DND-41 (cell line): ENCODE measurements around the gene NT5E.

ENCODE experiments used
- ATAC-seq: fragments of 200-7000 bp; cut with Tn5 transposase; 3 replicates; pipeline ENCODE4 v1.9.1; 2021; ENCODE audit warnings: low read depth; ENCODE audit not compliant: insufficient read depth
- DNase-seq: peaks from one replicate; pipeline ENCODE4 v3.0.0-alpha.2; 2020
- H2AFZ ChIP-seq: 2 replicates; pipeline ENCODE4 v1.6.0; 2012; ENCODE audit warnings: low read depth, low read length
- H3K27ac ChIP-seq: 2 replicates; pipeline ENCODE4 v1.5.1; 2012; ENCODE audit warnings: low read length, inconsistent platforms
- H3K27me3 ChIP-seq: fragments of 200-600 bp; sonication (generic); 2 replicates; pipeline ENCODE4 v1.6.0; 2012; ENCODE audit warnings: low read length, mild to moderate bottlenecking, inconsistent platforms; ENCODE audit not compliant: insufficient read depth, poor library complexity
- H3K36me3 ChIP-seq: 2 replicates; pipeline ENCODE4 v1.5.1; 2012; ENCODE audit warnings: low read length, inconsistent platforms; ENCODE audit not compliant: insufficient read depth
- H3K4me1 ChIP-seq: 2 replicates; pipeline ENCODE4 v1.5.1; 2012; ENCODE audit warnings: mild to moderate bottlenecking, low read length; ENCODE audit not compliant: insufficient read depth
- H3K4me2 ChIP-seq: 2 replicates; pipeline ENCODE4 v1.6.0; 2012; ENCODE audit warnings: mild to moderate bottlenecking, moderate library complexity, low read length, inconsistent platforms; ENCODE audit not compliant: insufficient read depth
- H3K4me3 ChIP-seq, 2 experiments: fragments of 200-600 bp in 1 of 2; shearing (Covaris generic) in 1 of 2; 2 replicates each; pipeline ENCODE4 v1.5.1; 2012 to 2016; ENCODE audit warnings: inconsistent platforms in 2 of 2, low read length in 2 of 2, mild to moderate bottlenecking in 2 of 2, low read depth in 1 of 2, moderate library complexity in 1 of 2
- H3K79me2 ChIP-seq: 2 replicates; pipeline ENCODE4 v1.6.0; 2012; ENCODE audit warnings: low read length, inconsistent platforms; ENCODE audit not compliant: insufficient read depth
- H3K9ac ChIP-seq: 2 replicates; pipeline ENCODE4 v1.6.0; 2012; ENCODE audit warnings: low read depth, mild to moderate bottlenecking, inconsistent platforms, low read length, moderate library complexity
- H3K9me3 ChIP-seq: 2 replicates; pipeline ENCODE4 v1.5.1; 2012; ENCODE audit warnings: low read length, moderate library complexity, mild to moderate bottlenecking, inconsistent platforms; ENCODE audit not compliant: insufficient read depth, severe bottlenecking
- H4K20me1 ChIP-seq: 2 replicates; pipeline ENCODE4 v1.6.0; 2012; ENCODE audit warnings: low read length; ENCODE audit not compliant: insufficient read depth
- CTCF ChIP-seq: IDR thresholded peaks from 2 replicates; pipeline ENCODE4 v1.5.1; 2012; ENCODE audit warnings: borderline replicate concordance, low read length, moderate library complexity, mild to moderate bottlenecking; ENCODE audit not compliant: poor library complexity, severe bottlenecking; ENCODE audit errors: extremely low read depth
- EZH2 ChIP-seq: IDR thresholded peaks from 3 replicates; pipeline ENCODE4 v1.6.1; 2012; ENCODE audit warnings: borderline replicate concordance, low read depth, mild to moderate bottlenecking, moderate library complexity, low read length, inconsistent platforms; ENCODE audit not compliant: severe bottlenecking

NT5E gene

GRCh38 chr6:85464260-85464644, 14.4 kb downstream of the NT5E start:
- Histone ChIP-seq H4K20me1 (no peaks in the 10 kb centered on the region), H3K36me3 (no peaks in the 10 kb centered on the region), H3K4me2 (no peak overlapping the region), H3K4me3 (no peak overlapping the region), H3K79me2 (no peaks in the 10 kb centered on the region), H2AFZ (no peak overlapping the region), H3K27ac (no peak overlapping the region), H3K9ac (no peak overlapping the region), H3K4me1 (peaks cover 17% of the 10 kb centered on the region), H3K27me3 (no peaks in the 10 kb centered on the region), H3K9me3 (no peaks in the 10 kb centered on the region)
- DNase-seq, result no peak
- TF ChIP-seq CTCF (no peak), EZH2 (no peak)
- no peak for ATAC-seq

- Histone ChIP-seq H3K4me2 (no peak overlapping the region), H3K36me3 (no peaks in the 10 kb centered on the region), H2AFZ (no peak overlapping the region), H3K27me3 (no peaks in the 10 kb centered on the region), H3K27ac (no peak overlapping the region), H3K9me3 (no peaks in the 10 kb centered on the region), H3K4me3 (no peak overlapping the region), H3K4me1 (peaks cover 17% of the 10 kb centered on the region), H4K20me1 (no peaks in the 10 kb centered on the region), H3K9ac (no peak overlapping the region), H3K79me2 (no peaks in the 10 kb centered on the region)
- no peak for TF ChIP-seq CTCF
- TF ChIP-seq EZH2, result no peak
- DNase-seq (no peak), ATAC-seq (no peak)
These were observed 14.9 kb downstream of the NT5E start for GRCh38 chr6:85464722-85465150.

GRCh38 chr6:85465762-85466161, 15.9 kb downstream of the NT5E start:
- Histone ChIP-seq H3K4me3 (no peak overlapping the region), H3K79me2 (no peaks in the 10 kb centered on the region), H2AFZ (no peak overlapping the region), H3K4me2 (no peak overlapping the region), H3K9ac (no peak overlapping the region), H3K36me3 (no peaks in the 10 kb centered on the region), H4K20me1 (no peaks in the 10 kb centered on the region), H3K27me3 (no peaks in the 10 kb centered on the region), H3K4me1 (peaks cover 13% of the 10 kb centered on the region), H3K27ac (no peak overlapping the region), H3K9me3 (no peaks in the 10 kb centered on the region)
- ATAC-seq (no peak), DNase-seq (no peak)
- TF ChIP-seq EZH2, result no peak
- no peak for TF ChIP-seq CTCF

GRCh38 chr6:85468326-85468725, 18.4 kb downstream of the NT5E start:
- no peak overlapping the region for H3K4me2 ChIP-seq
- no peaks in the 10 kb centered on the region for H4K20me1 ChIP-seq
- H3K79me2 ChIP-seq, result no peaks in the 10 kb centered on the region
- H3K4me3 ChIP-seq, result no peak overlapping the region
- H3K4me1 ChIP-seq, result no peaks in the 10 kb centered on the region
- no peak overlapping the region for H2AFZ ChIP-seq
- no peaks in the 10 kb centered on the region for H3K36me3 ChIP-seq
- no peak for DNase-seq
- TF ChIP-seq EZH2 (no peak), CTCF (no peak)
- no peak for ATAC-seq
- no peak overlapping the region for H3K9ac ChIP-seq
- H3K27ac ChIP-seq, result no peak overlapping the region
- H3K27me3 ChIP-seq, result no peaks in the 10 kb centered on the region
- H3K9me3 ChIP-seq, result no peaks in the 10 kb centered on the region
